Tibial nerve (tissue), 4 donors: ENCODE data around the gene CD247.

Source experiments
- EP300 ChIP-seq, 2 donors: sonication (generic); formaldehyde crosslinking; IDR thresholded peaks; one replicate each; pipeline ENCODE4 v1.6.1; 2017; ENCODE audit warnings: antibody characterized with exemption in 2 of 2, mild to moderate bottlenecking in 1 of 2
- TF ChIP-seq, protein P1 (sequence below), 5 experiments: fragments of 200-600 bp in 3 of 5; fragments of 450-650 bp in 2 of 5; sonication (generic) in 3 of 5; IDR thresholded peaks; one replicate each; pipeline ENCODE4 v1.5.1; 2016 to 2019; ENCODE audit warnings: antibody characterized with exemption in 5 of 5, mild to moderate bottlenecking in 3 of 5, moderate library complexity in 2 of 5

DNA sequence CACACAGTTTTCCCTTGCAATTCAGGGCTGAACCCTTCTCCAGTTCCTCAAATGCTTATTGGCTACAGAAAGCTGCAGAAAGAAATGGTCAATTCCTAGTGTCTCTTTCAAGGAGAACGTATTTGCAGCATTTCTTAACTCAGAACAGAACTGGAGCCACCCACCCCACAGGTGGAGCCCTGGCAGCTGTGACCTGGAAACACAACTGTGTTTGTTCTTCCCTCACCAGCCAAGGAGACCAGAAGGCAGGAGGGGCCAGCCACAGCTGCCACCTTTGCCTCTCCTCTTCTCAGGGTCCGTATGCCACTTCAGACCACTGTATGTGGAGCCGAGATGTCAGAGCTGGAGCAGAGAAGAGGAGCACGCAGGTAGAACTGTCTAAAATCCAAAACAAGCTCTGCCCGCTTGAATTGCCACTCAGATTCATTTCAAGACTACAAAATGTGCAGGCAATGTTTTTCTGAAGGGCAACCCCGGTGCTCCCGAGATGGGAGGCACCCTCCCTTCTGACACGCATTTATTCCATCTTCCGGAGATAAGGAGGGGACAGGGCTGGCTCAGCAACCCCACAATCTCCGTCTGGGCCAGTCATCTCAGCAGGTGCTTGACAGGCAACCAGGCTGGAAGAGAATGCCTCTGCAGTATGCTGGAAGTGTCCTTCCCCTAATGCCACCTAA, 16.7 kb downstream of the CD247 start:
- TF ChIP-seq, protein P1, sequence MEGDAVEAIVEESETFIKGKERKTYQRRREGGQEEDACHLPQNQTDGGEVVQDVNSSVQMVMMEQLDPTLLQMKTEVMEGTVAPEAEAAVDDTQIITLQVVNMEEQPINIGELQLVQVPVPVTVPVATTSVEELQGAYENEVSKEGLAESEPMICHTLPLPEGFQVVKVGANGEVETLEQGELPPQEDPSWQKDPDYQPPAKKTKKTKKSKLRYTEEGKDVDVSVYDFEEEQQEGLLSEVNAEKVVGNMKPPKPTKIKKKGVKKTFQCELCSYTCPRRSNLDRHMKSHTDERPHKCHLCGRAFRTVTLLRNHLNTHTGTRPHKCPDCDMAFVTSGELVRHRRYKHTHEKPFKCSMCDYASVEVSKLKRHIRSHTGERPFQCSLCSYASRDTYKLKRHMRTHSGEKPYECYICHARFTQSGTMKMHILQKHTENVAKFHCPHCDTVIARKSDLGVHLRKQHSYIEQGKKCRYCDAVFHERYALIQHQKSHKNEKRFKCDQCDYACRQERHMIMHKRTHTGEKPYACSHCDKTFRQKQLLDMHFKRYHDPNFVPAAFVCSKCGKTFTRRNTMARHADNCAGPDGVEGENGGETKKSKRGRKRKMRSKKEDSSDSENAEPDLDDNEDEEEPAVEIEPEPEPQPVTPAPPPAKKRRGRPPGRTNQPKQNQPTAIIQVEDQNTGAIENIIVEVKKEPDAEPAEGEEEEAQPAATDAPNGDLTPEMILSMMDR (IDR thresholded peaks at IDR 0.05), result no peak
- TF ChIP-seq EP300 (IDR thresholded peaks at IDR 0.05), result no peak
